ENCODE data around the gene ZNF3.
A peak's percentile ranks its signal among the peaks of the same experiment; 100 is the strongest.

ZNF3 gene

GRCh38 chr7:100109521-100110163 lies 28.1 kb upstream of the ZNF3 start:
- DNase-seq (ENCODE audit: low read depth) = no peak

- no peak for DNase-seq (ENCODE audit: low read depth)
Measured at GRCh38 chr7:100107890-100108289, 26.4 kb upstream of the ZNF3 start.

GRCh38 chr7:100107125-100107737 lies 25.7 kb upstream of the ZNF3 start:
- no peak for DNase-seq (ENCODE audit: low read depth)

GRCh38 chr7:100106633-100107032 lies 25.1 kb upstream of the ZNF3 start:
- no peak for DNase-seq (ENCODE audit: low read depth)

- no peak for DNase-seq (ENCODE audit: low read depth)
Measured at GRCh38 chr7:100105534-100105933, 24.0 kb upstream of the ZNF3 start.

- DNase-seq (ENCODE audit: low read depth) = peak; percentile 99
Measured at GRCh38 chr7:100102950-100103840, 21.7 kb upstream of the ZNF3 start.

- DNase-seq (ENCODE audit: low read depth) = peak; percentile 99
Measured at GRCh38 chr7:100101016-100101862, 19.7 kb upstream of the ZNF3 start, which contains the start of the genes AP4M1 and MCM7. Gene AP4M1, plus strand, starts transcription at chr7:100101643. Its CDS starts 72 bp downstream, at chr7:100101715. Gene MCM7, minus strand, starts transcription at chr7:100101397. Its CDS starts 103 bp downstream, at chr7:100101294.

GRCh38 chr7:100100420-100101015 lies 19.0 kb upstream of the ZNF3 start:
- peak; percentile 95 for DNase-seq (ENCODE audit: low read depth)

- no peak for DNase-seq (ENCODE audit: low read depth)
Measured at GRCh38 chr7:100099452-100099851, 17.9 kb upstream of the ZNF3 start.

- no peak for DNase-seq (ENCODE audit: low read depth)
Measured at GRCh38 chr7:100098913-100099312, 17.4 kb upstream of the ZNF3 start.

- DNase-seq (ENCODE audit: low read depth) = no peak
Measured at GRCh38 chr7:100095704-100096103, 14.2 kb upstream of the ZNF3 start.

GRCh38 chr7:100095289-100095688 lies 13.8 kb upstream of the ZNF3 start:
- no peak for DNase-seq (ENCODE audit: low read depth)

- DNase-seq (ENCODE audit: low read depth) = no peak
Measured at GRCh38 chr7:100093925-100094486, 12.5 kb upstream of the ZNF3 start.

- no peak for DNase-seq (ENCODE audit: low read depth)
Measured at GRCh38 chr7:100093498-100093897, 12.0 kb upstream of the ZNF3 start.

GRCh38 chr7:100093054-100093453 lies 11.5 kb upstream of the ZNF3 start:
- DNase-seq (ENCODE audit: low read depth) = no peak

GRCh38 chr7:100091411-100092181 lies 10.1 kb upstream of the ZNF3 start:
- DNase-seq (ENCODE audit: low read depth) = peak; percentile 79

GRCh38 chr7:100090527-100091410 lies 9.2 kb upstream of the ZNF3 start:
- peak; percentile 51 for DNase-seq (ENCODE audit: low read depth)

- DNase-seq (ENCODE audit: low read depth) = peak; percentile 63
Measured at GRCh38 chr7:100089458-100090196, 8.1 kb upstream of the ZNF3 start.
